HL-60 (cell line): ENCODE measurements around the gene PELI2.
"Not testable (repeated sequence)": the region's sequence is repeated elsewhere in the genome, so short reads cannot be mapped to it uniquely, and the experiment has no call there.

Experiments used
- DNase-seq, 2 experiments: peaks; one replicate each; pipeline ENCODE4 v3.0.0-alpha.2; 2010 to 2020; ENCODE audit warnings: low read depth in 1 of 2, low spot score in 1 of 2
- H3K27ac ChIP-seq: fragments of 250-450 bp; sonication (Bioruptor Pico); replicated peaks from 2 replicates; pipeline ENCODE4 v1.5.1; 2020; ENCODE audit warnings: mild to moderate bottlenecking, moderate library complexity
- H3K27me3 ChIP-seq: fragments of 250-450 bp; sonication (Bioruptor Pico); 2 replicates; pipeline ENCODE4 v1.5.1; 2021; ENCODE audit warnings: mild to moderate bottlenecking, moderate library complexity; ENCODE audit not compliant: insufficient read depth, poor library complexity, severe bottlenecking
- H3K4me3 ChIP-seq: replicated peaks from 2 replicates; pipeline ENCODE4 v1.5.1; 2011; ENCODE audit warnings: mild to moderate bottlenecking, control low read depth, low read length; ENCODE audit not compliant: insufficient read depth
- GABPA ChIP-seq: IDR thresholded peaks from 2 replicates; pipeline ENCODE4 v1.6.1; 2012; ENCODE audit warnings: low read depth
- POLR2AphosphoS5 ChIP-seq: IDR thresholded peaks from 2 replicates; pipeline ENCODE4 v1.6.1; 2012; ENCODE audit warnings: low read depth
- SPI1 ChIP-seq: IDR thresholded peaks from 2 replicates; pipeline ENCODE4 v1.6.1; 2012; ENCODE audit warnings: low read depth, mild to moderate bottlenecking, borderline replicate concordance
- TF ChIP-seq, protein P1 (sequence below): IDR thresholded peaks from one replicate; pipeline ENCODE4 v1.5.1; 2011; ENCODE audit warnings: low read length, control low read depth, inconsistent platforms; ENCODE audit not compliant: insufficient read depth
- TF ChIP-seq, protein P2 (sequence below): IDR thresholded peaks from 2 replicates; pipeline ENCODE4 v1.6.1; 2012; ENCODE audit warnings: low read depth; ENCODE audit not compliant: insufficient replicate concordance

The PELI2 gene

DNA sequence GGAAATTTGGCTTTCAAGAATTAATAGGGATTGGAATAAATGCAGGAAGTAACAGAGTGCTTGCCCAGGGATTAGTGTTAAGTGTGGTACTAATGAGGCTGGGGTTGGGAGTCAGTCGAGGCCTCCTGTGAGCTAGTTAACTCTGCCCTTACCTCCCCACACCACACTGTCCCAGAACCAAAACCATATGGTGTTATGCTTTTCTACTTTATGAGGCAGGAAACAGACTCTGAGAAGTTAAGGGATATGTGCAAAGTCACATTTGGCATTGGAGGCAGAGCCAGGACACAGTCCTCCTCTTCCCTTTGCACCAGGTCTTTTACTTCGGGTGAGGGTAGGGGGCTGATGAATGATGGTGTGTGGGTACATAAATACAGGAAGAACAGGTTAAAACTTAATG is 41.9 kb downstream of the PELI2 start:
- H3K27ac ChIP-seq = no peak overlapping the region
- no peaks in the 10 kb centered on the region for H3K27me3 ChIP-seq
- no peak overlapping the region for H3K4me3 ChIP-seq
- DNase-seq = no peak
- TF ChIP-seq SPI1 (no peak), POLR2AphosphoS5 (no peak), GABPA (no peak)
- TF ChIP-seq, protein P1, sequence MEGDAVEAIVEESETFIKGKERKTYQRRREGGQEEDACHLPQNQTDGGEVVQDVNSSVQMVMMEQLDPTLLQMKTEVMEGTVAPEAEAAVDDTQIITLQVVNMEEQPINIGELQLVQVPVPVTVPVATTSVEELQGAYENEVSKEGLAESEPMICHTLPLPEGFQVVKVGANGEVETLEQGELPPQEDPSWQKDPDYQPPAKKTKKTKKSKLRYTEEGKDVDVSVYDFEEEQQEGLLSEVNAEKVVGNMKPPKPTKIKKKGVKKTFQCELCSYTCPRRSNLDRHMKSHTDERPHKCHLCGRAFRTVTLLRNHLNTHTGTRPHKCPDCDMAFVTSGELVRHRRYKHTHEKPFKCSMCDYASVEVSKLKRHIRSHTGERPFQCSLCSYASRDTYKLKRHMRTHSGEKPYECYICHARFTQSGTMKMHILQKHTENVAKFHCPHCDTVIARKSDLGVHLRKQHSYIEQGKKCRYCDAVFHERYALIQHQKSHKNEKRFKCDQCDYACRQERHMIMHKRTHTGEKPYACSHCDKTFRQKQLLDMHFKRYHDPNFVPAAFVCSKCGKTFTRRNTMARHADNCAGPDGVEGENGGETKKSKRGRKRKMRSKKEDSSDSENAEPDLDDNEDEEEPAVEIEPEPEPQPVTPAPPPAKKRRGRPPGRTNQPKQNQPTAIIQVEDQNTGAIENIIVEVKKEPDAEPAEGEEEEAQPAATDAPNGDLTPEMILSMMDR = no peak

DNA sequence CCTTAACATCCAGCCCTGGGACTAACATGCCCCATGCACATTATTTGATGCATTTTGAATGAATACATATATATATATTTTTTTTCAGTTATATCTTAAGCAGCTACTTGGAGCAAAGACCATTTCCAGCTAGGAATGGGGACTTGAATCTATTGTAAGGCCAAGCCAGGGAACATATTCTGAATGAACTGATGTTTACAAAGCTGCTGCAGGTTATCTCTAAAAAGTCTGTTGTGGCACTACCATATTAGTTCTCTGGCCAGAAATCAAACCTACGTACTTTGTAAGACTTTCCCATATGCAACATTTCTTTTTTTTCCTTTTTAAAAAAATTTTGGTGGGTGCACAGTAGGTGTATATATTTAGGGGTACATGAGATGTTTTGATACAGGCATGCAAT is 43.4 kb downstream of the PELI2 start:
- TF ChIP-seq, protein P2, sequence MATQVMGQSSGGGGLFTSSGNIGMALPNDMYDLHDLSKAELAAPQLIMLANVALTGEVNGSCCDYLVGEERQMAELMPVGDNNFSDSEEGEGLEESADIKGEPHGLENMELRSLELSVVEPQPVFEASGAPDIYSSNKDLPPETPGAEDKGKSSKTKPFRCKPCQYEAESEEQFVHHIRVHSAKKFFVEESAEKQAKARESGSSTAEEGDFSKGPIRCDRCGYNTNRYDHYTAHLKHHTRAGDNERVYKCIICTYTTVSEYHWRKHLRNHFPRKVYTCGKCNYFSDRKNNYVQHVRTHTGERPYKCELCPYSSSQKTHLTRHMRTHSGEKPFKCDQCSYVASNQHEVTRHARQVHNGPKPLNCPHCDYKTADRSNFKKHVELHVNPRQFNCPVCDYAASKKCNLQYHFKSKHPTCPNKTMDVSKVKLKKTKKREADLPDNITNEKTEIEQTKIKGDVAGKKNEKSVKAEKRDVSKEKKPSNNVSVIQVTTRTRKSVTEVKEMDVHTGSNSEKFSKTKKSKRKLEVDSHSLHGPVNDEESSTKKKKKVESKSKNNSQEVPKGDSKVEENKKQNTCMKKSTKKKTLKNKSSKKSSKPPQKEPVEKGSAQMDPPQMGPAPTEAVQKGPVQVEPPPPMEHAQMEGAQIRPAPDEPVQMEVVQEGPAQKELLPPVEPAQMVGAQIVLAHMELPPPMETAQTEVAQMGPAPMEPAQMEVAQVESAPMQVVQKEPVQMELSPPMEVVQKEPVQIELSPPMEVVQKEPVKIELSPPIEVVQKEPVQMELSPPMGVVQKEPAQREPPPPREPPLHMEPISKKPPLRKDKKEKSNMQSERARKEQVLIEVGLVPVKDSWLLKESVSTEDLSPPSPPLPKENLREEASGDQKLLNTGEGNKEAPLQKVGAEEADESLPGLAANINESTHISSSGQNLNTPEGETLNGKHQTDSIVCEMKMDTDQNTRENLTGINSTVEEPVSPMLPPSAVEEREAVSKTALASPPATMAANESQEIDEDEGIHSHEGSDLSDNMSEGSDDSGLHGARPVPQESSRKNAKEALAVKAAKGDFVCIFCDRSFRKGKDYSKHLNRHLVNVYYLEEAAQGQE = no peak
- no peak for TF ChIP-seq SPI1
- TF ChIP-seq, protein P1 = no peak
- no peak for TF ChIP-seq GABPA
- TF ChIP-seq POLR2AphosphoS5 = no peak
- no peaks in the 10 kb centered on the region for H3K27me3 ChIP-seq

DNA sequence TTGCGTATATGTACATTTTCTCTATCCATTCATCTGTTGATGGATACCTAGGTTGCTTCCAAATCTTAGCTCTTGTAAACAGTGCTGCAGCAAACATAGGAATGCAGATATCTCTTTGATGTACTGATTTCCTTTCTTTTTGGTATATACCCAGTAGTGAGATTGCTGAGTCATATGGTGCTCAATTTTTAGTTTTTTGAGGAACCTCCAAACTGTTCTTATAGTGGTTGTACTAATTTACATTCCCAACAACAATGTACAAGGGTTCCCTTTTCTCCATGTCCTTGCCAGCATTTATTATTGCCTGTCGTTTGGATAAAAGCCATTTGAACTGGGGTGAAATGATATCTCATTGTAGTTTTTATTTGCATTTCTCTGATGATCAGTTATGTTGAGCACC is 44.3 kb downstream of the PELI2 start:
- TF ChIP-seq GABPA (no peak), POLR2AphosphoS5 (no peak), SPI1 (no peak)
- TF ChIP-seq, protein P2 = no peak
- TF ChIP-seq, protein P1 = no peak
- no peak overlapping the region for H3K27ac ChIP-seq
- no peaks in the 10 kb centered on the region for H3K27me3 ChIP-seq
- H3K4me3 ChIP-seq = no peak overlapping the region
- no peak for DNase-seq

More for the DNA sequence above, 43.4 kb downstream of the PELI2 start:
- Histone ChIP-seq H3K27ac (no peak overlapping the region), H3K4me3 (no peak overlapping the region)
- DNase-seq = no peak

DNA sequence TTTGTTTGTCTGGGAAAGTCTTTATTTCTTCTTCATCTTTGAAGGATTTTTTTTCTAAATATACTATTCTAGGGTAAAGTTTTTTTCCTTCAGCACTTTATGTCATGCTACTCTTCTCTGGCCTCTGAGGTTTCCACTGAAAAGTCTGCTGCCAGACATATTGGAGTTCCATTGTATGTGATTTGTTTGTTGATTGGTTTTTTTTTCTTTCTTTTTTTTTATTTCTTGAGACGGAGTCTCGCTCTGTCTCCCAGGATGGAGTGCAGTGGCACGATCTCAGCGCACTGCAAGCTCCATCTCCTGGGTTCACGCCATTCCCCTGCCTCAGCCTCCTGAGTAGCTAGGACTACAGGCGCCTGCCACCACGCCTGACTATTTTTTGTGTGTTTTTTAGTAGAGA is 48.4 kb downstream of the PELI2 start:
- DNase-seq, H3K27ac ChIP-seq, H3K4me3 ChIP-seq, H3K27me3 ChIP-seq: not testable (repeated sequence)
